Measurements from ENCODE around the gene TBL1XR1. TPM values are rescaled to one million over a fixed set of nuclear protein-coding genes. Genes with fewer than 3 reads are reported as not detected.

Gene TBL1XR1
- total RNA-seq, 2 donors from 2014 or later = 75.8 to 156 TPM

DNA sequence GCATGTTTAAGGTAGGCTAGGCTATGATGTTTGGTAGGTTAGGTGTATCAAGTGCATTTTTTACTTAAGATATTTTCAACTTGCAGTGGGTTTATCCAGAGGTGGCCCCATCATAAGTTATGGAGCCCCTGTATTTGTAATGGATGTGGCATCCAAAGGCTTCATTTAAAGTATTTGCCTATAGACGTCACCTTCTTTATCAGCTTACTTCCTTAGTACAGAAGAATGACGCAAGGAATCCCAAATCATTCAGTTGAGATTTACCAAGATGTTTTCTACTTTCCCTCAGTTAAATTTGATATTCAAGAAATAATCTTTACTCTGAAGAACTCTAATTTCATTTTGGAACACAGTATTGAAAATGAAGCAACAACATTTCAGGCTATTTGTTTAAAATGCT lies 201.3 kb downstream of the TBL1XR1 start:
- intact Hi-C loops (cut with DNase I) = no loop called here
- no peaks in the 10 kb centered on the region for H3K9me3 ChIP-seq
- 87% methylated on average over 2 of the region's 2 CpGs for WGBS

DNA sequence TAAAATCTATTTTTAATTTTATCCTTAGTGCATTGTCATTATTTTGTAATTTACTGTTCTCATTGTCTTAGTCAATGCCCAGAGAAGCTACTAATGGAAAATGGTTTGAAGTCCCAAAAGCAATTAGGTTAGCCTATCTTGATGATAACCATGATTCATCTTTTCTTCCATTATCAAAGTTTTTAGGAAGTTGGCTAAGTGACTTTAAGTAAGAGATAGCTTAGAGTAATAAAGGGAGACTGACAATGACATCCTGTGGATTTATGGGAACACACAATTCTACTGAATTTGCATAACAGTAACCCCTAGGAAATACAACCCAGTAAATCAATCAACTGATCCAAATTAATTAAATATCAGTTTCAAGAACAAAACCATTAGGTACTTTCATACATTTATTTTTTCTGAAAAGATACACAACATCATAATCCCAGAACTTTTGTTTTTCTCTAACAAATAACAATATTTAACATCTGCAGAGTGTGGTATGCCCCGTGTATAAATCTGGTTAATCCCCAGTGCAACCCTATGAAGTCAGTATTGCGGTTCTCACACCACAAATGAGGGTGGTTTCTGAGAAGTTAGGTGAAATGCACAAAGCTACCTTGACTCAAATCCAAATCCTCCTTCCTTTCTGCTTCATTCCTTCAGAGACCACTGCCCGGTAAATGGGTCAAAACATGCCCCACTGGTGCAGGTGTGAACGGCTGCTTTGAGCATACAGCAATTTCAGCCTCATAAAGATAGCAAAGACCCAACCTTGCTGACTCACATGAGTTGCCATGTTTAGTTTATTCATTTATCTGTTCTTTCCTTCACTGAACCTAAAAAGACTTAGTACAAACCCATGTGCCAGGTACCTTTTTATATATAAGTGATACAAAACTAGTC lies 202.1 kb downstream of the TBL1XR1 start:
- no peaks in the 10 kb centered on the region for H3K27me3 ChIP-seq (replicated peaks; ENCODE audit: insufficient read depth)
- no peak for DNase-seq (ENCODE audit: low spot score)
- 79% methylated on average over 4 of the region's 4 CpGs for WGBS

More for the DNA sequence above, 201.3 kb downstream of the TBL1XR1 start:
- Histone ChIP-seq H3K36me3 (no peaks in the 10 kb centered on the region), H3K4me1 (replicated peaks) (no peaks in the 10 kb centered on the region), H3K27me3 (replicated peaks; ENCODE audit: insufficient read depth) (no peaks in the 10 kb centered on the region), H3K27ac (no peak overlapping the region), H3K4me3 (no peak overlapping the region)
- TF ChIP-seq POLR2A (IDR thresholded peaks at IDR 0.05) (no peak), POLR2AphosphoS5 (IDR thresholded peaks at IDR 0.05) (no peak)
- TF ChIP-seq, protein P1, sequence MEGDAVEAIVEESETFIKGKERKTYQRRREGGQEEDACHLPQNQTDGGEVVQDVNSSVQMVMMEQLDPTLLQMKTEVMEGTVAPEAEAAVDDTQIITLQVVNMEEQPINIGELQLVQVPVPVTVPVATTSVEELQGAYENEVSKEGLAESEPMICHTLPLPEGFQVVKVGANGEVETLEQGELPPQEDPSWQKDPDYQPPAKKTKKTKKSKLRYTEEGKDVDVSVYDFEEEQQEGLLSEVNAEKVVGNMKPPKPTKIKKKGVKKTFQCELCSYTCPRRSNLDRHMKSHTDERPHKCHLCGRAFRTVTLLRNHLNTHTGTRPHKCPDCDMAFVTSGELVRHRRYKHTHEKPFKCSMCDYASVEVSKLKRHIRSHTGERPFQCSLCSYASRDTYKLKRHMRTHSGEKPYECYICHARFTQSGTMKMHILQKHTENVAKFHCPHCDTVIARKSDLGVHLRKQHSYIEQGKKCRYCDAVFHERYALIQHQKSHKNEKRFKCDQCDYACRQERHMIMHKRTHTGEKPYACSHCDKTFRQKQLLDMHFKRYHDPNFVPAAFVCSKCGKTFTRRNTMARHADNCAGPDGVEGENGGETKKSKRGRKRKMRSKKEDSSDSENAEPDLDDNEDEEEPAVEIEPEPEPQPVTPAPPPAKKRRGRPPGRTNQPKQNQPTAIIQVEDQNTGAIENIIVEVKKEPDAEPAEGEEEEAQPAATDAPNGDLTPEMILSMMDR (IDR thresholded peaks at IDR 0.05) = no peak
- no peak for DNase-seq (ENCODE audit: low spot score)

DNA sequence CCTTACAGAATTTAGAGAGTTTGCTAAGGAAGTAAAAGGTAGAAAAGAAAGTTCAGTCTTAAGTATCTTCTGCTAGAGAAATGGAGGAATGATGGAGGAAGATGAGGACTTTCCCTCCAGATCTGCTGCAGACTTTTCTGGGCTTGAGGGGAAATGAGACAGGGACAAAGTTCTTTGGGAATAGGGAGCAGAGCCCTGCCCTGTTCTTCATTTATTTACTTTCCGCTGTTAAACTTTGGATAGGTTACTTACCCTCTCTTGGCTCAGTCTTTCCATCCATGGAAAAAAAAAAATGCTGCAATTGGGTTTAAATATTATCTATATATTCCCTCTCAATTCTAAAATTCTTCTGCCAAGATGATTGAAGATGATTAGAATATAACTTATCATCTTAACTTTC lies 202.9 kb downstream of the TBL1XR1 start:
- H3K27me3 ChIP-seq (replicated peaks; ENCODE audit: insufficient read depth) = no peaks in the 10 kb centered on the region
- TF ChIP-seq POLR2AphosphoS5 (IDR thresholded peaks at IDR 0.05) = no peak
- TF ChIP-seq, protein P1 (IDR thresholded peaks at IDR 0.05) = no peak
- no peak for TF ChIP-seq POLR2A (IDR thresholded peaks at IDR 0.05)
- H3K4me1 ChIP-seq (replicated peaks) = no peaks in the 10 kb centered on the region
- no peaks in the 10 kb centered on the region for H3K9me3 ChIP-seq
- no peak overlapping the region for H3K27ac ChIP-seq
- no peaks in the 10 kb centered on the region for H3K36me3 ChIP-seq
- 100% methylated on average over 1 of the region's 1 CpG for WGBS
- DNase-seq (ENCODE audit: low spot score) = no peak
- H3K4me3 ChIP-seq = no peak overlapping the region
- intact Hi-C loops (cut with DNase I) = no loop called here

More for the DNA sequence above, 202.1 kb downstream of the TBL1XR1 start:
- Histone ChIP-seq H3K36me3 (no peaks in the 10 kb centered on the region), H3K4me3 (no peak overlapping the region), H3K27ac (no peak overlapping the region), H3K9me3 (no peaks in the 10 kb centered on the region), H3K4me1 (replicated peaks) (no peaks in the 10 kb centered on the region)
- intact Hi-C loops (cut with DNase I) = no loop called here
- TF ChIP-seq, protein P1 (IDR thresholded peaks at IDR 0.05) = no peak
- no peak for TF ChIP-seq POLR2A (IDR thresholded peaks at IDR 0.05)
- no peak for TF ChIP-seq POLR2AphosphoS5 (IDR thresholded peaks at IDR 0.05)

DNA sequence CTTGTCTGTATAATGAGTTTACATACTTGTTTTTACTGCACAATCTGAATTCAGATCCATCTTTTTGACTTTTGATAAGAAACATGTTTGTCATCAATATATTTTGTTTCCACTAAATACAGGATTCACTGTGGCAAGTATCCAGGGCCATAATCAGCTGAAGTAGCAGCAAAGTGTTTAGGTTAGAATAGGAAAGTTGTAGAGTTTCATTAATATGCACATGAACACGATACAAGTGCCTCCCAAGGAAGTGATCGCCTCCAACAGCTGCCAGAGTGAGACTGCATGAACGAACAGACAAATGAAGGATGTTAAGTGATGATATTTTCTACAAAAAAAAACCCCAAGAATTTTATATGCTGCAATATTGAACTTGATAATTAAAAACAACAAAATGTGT lies 204.3 kb downstream of the TBL1XR1 start:
- 83% methylated on average over 3 of the region's 3 CpGs for WGBS
- Histone ChIP-seq H3K9me3 (no peaks in the 10 kb centered on the region), H3K27ac (no peak overlapping the region), H3K4me1 (replicated peaks) (no peaks in the 10 kb centered on the region), H3K27me3 (replicated peaks; ENCODE audit: insufficient read depth) (no peaks in the 10 kb centered on the region), H3K36me3 (no peaks in the 10 kb centered on the region), H3K4me3 (no peak overlapping the region)
- intact Hi-C loops (cut with DNase I) = no loop called here
- TF ChIP-seq POLR2AphosphoS5 (IDR thresholded peaks at IDR 0.05) (no peak), POLR2A (IDR thresholded peaks at IDR 0.05) (no peak)
- TF ChIP-seq, protein P1 (IDR thresholded peaks at IDR 0.05) = no peak
- DNase-seq (ENCODE audit: low spot score) = no peak

DNA sequence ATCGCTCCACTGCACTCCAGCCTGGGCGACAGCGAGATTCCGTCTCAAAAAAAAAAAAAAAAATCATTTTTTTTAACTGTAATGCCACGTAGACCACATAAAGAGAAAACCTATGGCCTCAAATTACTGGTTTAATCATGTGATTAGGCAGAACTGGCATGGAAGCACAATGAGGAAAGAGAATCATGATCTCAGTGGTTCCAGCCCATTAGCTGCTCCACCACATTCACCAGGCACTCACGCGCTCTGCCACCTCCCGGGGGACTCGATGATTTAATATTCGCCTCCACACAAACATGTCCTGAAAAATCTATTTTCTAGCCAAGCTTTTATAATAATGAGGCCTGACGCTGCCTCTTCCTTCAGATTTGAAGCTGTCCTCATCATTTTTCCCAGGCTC lies 204.7 kb downstream of the TBL1XR1 start:
- no peak overlapping the region for H3K27ac ChIP-seq
- H3K4me1 ChIP-seq (replicated peaks) = no peaks in the 10 kb centered on the region
- WGBS = 94% methylated on average over 11 of the region's 11 CpGs
- no peaks in the 10 kb centered on the region for H3K27me3 ChIP-seq (replicated peaks; ENCODE audit: insufficient read depth)
- DNase-seq (ENCODE audit: low spot score) = no peak
- H3K9me3 ChIP-seq = no peaks in the 10 kb centered on the region
- intact Hi-C loops (cut with DNase I) = no loop called here
- no peak overlapping the region for H3K4me3 ChIP-seq
- no peaks in the 10 kb centered on the region for H3K36me3 ChIP-seq
- TF ChIP-seq POLR2A (IDR thresholded peaks at IDR 0.05) (no peak), POLR2AphosphoS5 (IDR thresholded peaks at IDR 0.05) (no peak)
- TF ChIP-seq, protein P1 (IDR thresholded peaks at IDR 0.05) = no peak

Measured in prostate gland (tissue), 2 donors.